Hindlimb muscle (tissue), 1 donor: Measurements from ENCODE around the gene LMBRD1. TPM values are rescaled to one million over a fixed set of nuclear protein-coding genes. Genes with fewer than 3 reads are reported as not detected.
"Not testable (repeated sequence)": the region's sequence is repeated elsewhere in the genome, so short reads cannot be mapped to it uniquely, and the experiment has no call there.

Experiments
- DNase-seq: peaks from one replicate; pipeline ENCODE4 v3.0.0-alpha.2; 2013
- polyA plus RNA-seq: library from polyadenylated mRNA; unstranded; fragments of 120-200 nt; gene quantifications from one replicate; pipeline ENCODE4 v1.2.1, GENCODE V29; 2013; ENCODE audit not compliant: insufficient read length

Gene LMBRD1
- polyA plus RNA-seq, 1 donor, result 38.1 TPM

GRCh38 chr6:69732640-69733039, 64.2 kb downstream of the LMBRD1 start:
- peak; percentile 13 for DNase-seq

GRCh38 chr6:69732045-69732444, 64.8 kb downstream of the LMBRD1 start:
- DNase-seq, result no peak

- no peak for DNase-seq
These were observed 66.8 kb downstream of the LMBRD1 start for GRCh38 chr6:69729870-69730449.

- DNase-seq, result no peak
These were observed 74.1 kb downstream of the LMBRD1 start for GRCh38 chr6:69722683-69723082.

- DNase-seq, result no peak
These were observed 77.1 kb downstream of the LMBRD1 start for GRCh38 chr6:69719602-69720193.

GRCh38 chr6:69706724-69707123, 90.1 kb downstream of the LMBRD1 start:
- no peak for DNase-seq

GRCh38 chr6:69705954-69706353, 90.9 kb downstream of the LMBRD1 start:
- no peak for DNase-seq

GRCh38 chr6:69704916-69705315, 91.9 kb downstream of the LMBRD1 start:
- no peak for DNase-seq

- DNase-seq, result no peak
These were observed 97.2 kb downstream of the LMBRD1 start for GRCh38 chr6:69699655-69700054.

- no peak for DNase-seq
These were observed 100.5 kb downstream of the LMBRD1 start for GRCh38 chr6:69696273-69696672.

- DNase-seq, result no peak
These were observed 103.0 kb downstream of the LMBRD1 start for GRCh38 chr6:69693762-69694161.

GRCh38 chr6:69690986-69691385, 105.8 kb downstream of the LMBRD1 start:
- no peak for DNase-seq

GRCh38 chr6:69680302-69680701, 116.5 kb downstream of the LMBRD1 start:
- DNase-seq, result no peak

GRCh38 chr6:69673298-69673697, 123.5 kb downstream of the LMBRD1 start:
- DNase-seq, result no peak

- DNase-seq, result no peak
These were observed 127.9 kb downstream of the LMBRD1 start for GRCh38 chr6:69668916-69669315.

- DNase-seq, result not testable (repeated sequence)
These were observed 130.0 kb downstream of the LMBRD1 start for GRCh38 chr6:69666779-69667178.

GRCh38 chr6:69665437-69665836, 131.4 kb downstream of the LMBRD1 start:
- DNase-seq, result no peak

GRCh38 chr6:69664551-69664950, 132.3 kb downstream of the LMBRD1 start:
- no peak for DNase-seq

- DNase-seq, result no peak
These were observed 133.6 kb downstream of the LMBRD1 start for GRCh38 chr6:69663215-69663614.

GRCh38 chr6:69650703-69651102, 146.1 kb downstream of the LMBRD1 start:
- DNase-seq, result no peak

GRCh38 chr6:69647726-69648125, 149.1 kb downstream of the LMBRD1 start:
- DNase-seq, result no peak

GRCh38 chr6:69643688-69644087, 153.1 kb downstream of the LMBRD1 start:
- DNase-seq, result no peak

- DNase-seq, result no peak
These were observed 163.9 kb downstream of the LMBRD1 start for GRCh38 chr6:69632932-69633331.

GRCh38 chr6:69631552-69632346, 165.1 kb downstream of the LMBRD1 start:
- DNase-seq, result no peak
